ENCODE results near the gene ZNF511. TPM values are rescaled to one million over a fixed set of nuclear protein-coding genes. Genes with fewer than 3 reads are reported as not detected.

The ZNF511 gene
- total and polyA plus RNA-seq, 2 of the 4 experiments (the other 2 are of a cell fraction) = 13.6 to 32.6 TPM

DNA sequence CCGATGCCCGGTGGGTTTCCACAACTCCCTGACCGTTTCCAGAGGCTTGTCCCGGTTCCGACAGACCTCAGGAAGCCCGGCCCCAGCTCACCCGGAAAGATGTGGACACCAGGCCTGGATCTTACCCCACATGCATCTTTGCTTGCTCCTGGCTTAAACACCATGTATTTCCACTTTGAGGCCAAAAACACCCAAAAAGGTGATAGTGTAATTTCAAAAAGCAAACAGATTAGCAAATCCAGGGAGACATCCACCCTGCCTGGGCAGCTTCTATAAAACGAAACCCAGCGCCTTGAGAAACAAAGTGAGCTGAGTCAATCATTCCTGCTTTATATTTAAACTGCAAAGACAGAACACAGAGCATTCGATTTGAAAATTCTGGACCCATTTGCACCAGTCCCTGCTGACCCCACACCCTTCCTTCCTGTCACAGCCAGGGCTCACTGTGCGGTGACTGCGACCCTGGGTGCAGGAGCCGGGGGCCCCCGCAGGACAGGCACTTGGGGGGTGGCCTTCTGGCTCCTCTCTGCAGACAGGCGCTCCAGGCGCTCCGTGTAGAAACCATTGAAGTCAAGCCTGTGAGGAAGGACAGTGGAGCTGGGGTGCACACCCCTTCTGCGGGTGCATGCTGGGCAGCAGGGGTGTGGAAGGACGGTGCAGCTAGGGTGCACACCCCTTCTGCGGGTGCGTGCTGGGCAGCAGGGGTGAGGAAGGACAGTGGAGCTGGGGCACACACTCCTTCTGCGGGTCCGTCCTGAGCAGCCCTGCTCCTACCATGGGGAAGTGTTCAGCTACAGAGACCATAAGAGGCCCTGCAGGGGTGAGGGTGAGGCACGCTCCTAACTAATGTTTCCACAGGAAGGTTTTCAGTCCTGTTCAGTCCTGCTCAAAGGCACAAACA, 29.1 kb upstream of the ZNF511 start (continued):
- TF ChIP-seq MAZ (IDR thresholded peaks at IDR 0.05; ENCODE audit: borderline replicate concordance, low read depth, low read length) (no peak), RAD21 (IDR thresholded peaks at IDR 0.05; ENCODE audit: low read length) (no peak)

DNA sequence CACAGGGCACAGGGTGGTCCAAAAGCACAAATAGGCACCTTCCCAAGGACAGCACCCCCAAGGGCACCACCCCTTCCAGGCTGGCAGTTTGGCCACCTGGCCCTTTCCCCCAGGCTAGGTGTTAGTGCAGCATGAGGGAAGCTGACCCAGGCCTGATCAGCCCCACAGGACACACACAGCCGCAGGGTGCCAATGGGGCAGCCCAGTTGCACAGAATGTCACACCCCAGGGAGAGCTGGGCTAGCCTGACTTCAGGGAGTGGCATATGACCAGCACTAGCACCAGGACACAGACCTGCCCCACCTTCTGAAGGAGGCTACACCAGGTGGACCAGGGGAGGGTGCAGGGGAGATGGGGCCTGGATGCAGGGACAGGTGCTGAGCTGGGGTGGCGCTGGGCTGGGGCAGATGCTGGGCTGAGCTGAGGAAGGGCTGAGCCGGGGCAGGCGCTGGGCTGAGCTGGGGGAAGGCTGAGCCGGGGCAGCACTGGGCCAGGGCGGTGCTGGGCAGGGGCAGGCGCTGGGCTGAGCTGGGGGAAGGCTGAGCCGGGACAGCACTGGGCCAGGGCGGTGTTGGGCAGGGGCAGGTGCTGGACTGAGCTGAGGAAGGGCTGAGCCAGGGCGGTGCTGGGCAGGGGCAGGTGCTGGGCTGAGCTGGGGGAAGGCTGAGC, 28.2 kb upstream of the ZNF511 start:
- ChIA-PET POLR2A (ENCODE audit: unreplicated experiment) (no interaction called here), CTCF (no interaction called here)
- H3K9me1 ChIP-seq (ENCODE audit: insufficient read depth, low read length) = 0 out of 2 replicates have a peak, but pooled peaks cover 4% of the 10 kb centered on the region
- WGBS, 2 experiments (ENCODE audit: extremely low coverage in 2 of 2, insufficient read length in 1 of 2) = 86% methylated on average over 6 of the region's 10 CpGs; no CpG with 5 or more reads in 1 of the 2 experiments
- no peak overlapping the region for H3K14ac ChIP-seq (replicated peaks; ENCODE audit: low read depth, low read length)
- intact Hi-C loops (cut with micrococcal nuclease) (no loop called here), in situ Hi-C loops (cut with MboI; ENCODE audit: low sequenced_read_pairs) (no loop called here), dilution Hi-C loops (cut with HindIII; ENCODE audit: low sequenced_read_pairs, unreplicated experiment) (no loop called here)
- peaks cover 7% of the 10 kb centered on the region; the same call in 1 of the 2 replicates for H4K20me1 ChIP-seq (ENCODE audit: insufficient read depth, low read length)
- H2BK15ac ChIP-seq (ENCODE audit: low read depth, low read length) = no peak overlapping the region
- no peak overlapping the region for H3K23ac ChIP-seq (ENCODE audit: low read depth, low read length)
- peaks cover 9% of the 10 kb centered on the region for H3K27me3 ChIP-seq (ENCODE audit: control insufficient read depth, insufficient read depth, low read length)
- no peak overlapping the region for H2BK120ac ChIP-seq (ENCODE audit: low read depth, low read length)
- H3K36me3 ChIP-seq (ENCODE audit: control insufficient read depth, insufficient read depth, low read length) = peaks cover 58% of the 10 kb centered on the region
- no peak overlapping the region for H2AK9ac ChIP-seq (replicated peaks; ENCODE audit: low read depth, low read length, poor library complexity)
- no TSS peak for BruUV-seq (replicated peaks)
- no peak overlapping the region for H3K4me3 ChIP-seq (ENCODE audit: insufficient read depth, low read depth, low read length)
- no peaks in the 10 kb centered on the region for H3K9me3 ChIP-seq (ENCODE audit: control insufficient read depth, insufficient read depth, low read length)
- H4K91ac ChIP-seq (ENCODE audit: insufficient read depth, low read depth, low read length) = no peak overlapping the region
- H3K56ac ChIP-seq (ENCODE audit: extremely low read depth, insufficient read depth, low read length) = no peak overlapping the region
- peaks cover 10% of the 10 kb centered on the region for H3K4me1 ChIP-seq (ENCODE audit: control insufficient read depth, insufficient read depth, low read length)
- peaks cover 0 to 3% of the 10 kb centered on the region in 2 experiments; a peak in 2 of 4 replicates for H3K79me1 ChIP-seq (ENCODE audit: low read depth in 1 of 2, low read length in 2 of 2)
- no peak overlapping the region for H3K27ac ChIP-seq (ENCODE audit: insufficient read depth, low read length)
- no peak for ATAC-seq (ENCODE audit: low read depth)
- H2AFZ ChIP-seq (replicated peaks; ENCODE audit: low read length, poor library complexity) = no peak overlapping the region
- no peak overlapping the region for H2AK5ac ChIP-seq (ENCODE audit: low read depth, low read length)
- no peak overlapping the region for H4K5ac ChIP-seq (ENCODE audit: low read depth, low read length)
- no peak overlapping the region for H3K9ac ChIP-seq (ENCODE audit: low read depth, low read length)
- no peak overlapping the region for H3K18ac ChIP-seq (ENCODE audit: low read depth, low read length)
- no peak overlapping the region for H3K4ac ChIP-seq (ENCODE audit: low read depth, low read length)
- H3K4me2 ChIP-seq (ENCODE audit: low read depth, low read length) = no peak overlapping the region
- no peak overlapping the region for H2BK20ac ChIP-seq (ENCODE audit: low read depth, low read length)
- no peak overlapping the region for H2BK5ac ChIP-seq (ENCODE audit: low read depth, low read length, poor library complexity, severe bottlenecking)
- H4K8ac ChIP-seq (ENCODE audit: low read depth in 2 of 2, low read length in 2 of 2) = no peak overlapping the region
- no peak for DNase-seq
- no peak for TF ChIP-seq POLR2A (IDR thresholded peaks at IDR 0.05; ENCODE audit: low read depth, low read length)
- no peak for TF ChIP-seq NFE2L2 (IDR thresholded peaks at IDR 0.05; ENCODE audit: low read depth, low read length)
- TF ChIP-seq, protein P1, sequence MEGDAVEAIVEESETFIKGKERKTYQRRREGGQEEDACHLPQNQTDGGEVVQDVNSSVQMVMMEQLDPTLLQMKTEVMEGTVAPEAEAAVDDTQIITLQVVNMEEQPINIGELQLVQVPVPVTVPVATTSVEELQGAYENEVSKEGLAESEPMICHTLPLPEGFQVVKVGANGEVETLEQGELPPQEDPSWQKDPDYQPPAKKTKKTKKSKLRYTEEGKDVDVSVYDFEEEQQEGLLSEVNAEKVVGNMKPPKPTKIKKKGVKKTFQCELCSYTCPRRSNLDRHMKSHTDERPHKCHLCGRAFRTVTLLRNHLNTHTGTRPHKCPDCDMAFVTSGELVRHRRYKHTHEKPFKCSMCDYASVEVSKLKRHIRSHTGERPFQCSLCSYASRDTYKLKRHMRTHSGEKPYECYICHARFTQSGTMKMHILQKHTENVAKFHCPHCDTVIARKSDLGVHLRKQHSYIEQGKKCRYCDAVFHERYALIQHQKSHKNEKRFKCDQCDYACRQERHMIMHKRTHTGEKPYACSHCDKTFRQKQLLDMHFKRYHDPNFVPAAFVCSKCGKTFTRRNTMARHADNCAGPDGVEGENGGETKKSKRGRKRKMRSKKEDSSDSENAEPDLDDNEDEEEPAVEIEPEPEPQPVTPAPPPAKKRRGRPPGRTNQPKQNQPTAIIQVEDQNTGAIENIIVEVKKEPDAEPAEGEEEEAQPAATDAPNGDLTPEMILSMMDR (conservative IDR thresholded peaks at IDR 0.05; ENCODE audit: low read depth, low read length) = no peak
- TF ChIP-seq CHD1 (IDR thresholded peaks at IDR 0.05; ENCODE audit: low read depth, low read length) = no peak
- TF ChIP-seq CEBPB (IDR thresholded peaks at IDR 0.05; ENCODE audit: low read depth, low read length) = no peak
- TF ChIP-seq MAZ (IDR thresholded peaks at IDR 0.05; ENCODE audit: borderline replicate concordance, low read depth, low read length) = no peak
- no peak for TF ChIP-seq SMC3 (IDR thresholded peaks at IDR 0.05; ENCODE audit: low read depth, low read length)
- TF ChIP-seq RFX5 (IDR thresholded peaks at IDR 0.05; ENCODE audit: low read depth, low read length) = no peak
- TF ChIP-seq BHLHE40 (IDR thresholded peaks at IDR 0.05; ENCODE audit: low read depth, low read length) = no peak
- TF ChIP-seq, protein P2, sequence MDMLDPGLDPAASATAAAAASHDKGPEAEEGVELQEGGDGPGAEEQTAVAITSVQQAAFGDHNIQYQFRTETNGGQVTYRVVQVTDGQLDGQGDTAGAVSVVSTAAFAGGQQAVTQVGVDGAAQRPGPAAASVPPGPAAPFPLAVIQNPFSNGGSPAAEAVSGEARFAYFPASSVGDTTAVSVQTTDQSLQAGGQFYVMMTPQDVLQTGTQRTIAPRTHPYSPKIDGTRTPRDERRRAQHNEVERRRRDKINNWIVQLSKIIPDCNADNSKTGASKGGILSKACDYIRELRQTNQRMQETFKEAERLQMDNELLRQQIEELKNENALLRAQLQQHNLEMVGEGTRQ (IDR thresholded peaks at IDR 0.05; ENCODE audit: low read depth, low read length) = no peak
